Stomach (tissue), 4 donors: Measurements from ENCODE around the gene PVR.

Experiments
- EP300 ChIP-seq: sonication (generic); formaldehyde crosslinking; IDR thresholded peaks from one replicate; pipeline ENCODE4 v1.6.1; 2017; ENCODE audit warnings: antibody characterized with exemption
- POLR2A ChIP-seq, 4 donors: fragments of 450-650 bp; IDR thresholded peaks; one replicate each; pipeline ENCODE4 v1.6.1; 2016; ENCODE audit warnings: antibody characterized with exemption in 4 of 4, control low read depth in 2 of 4, mild to moderate bottlenecking in 1 of 4, moderate library complexity in 1 of 4
- POLR2AphosphoS5 ChIP-seq, 3 donors: sonication (generic); formaldehyde crosslinking; IDR thresholded peaks; one replicate each; pipeline ENCODE4 v1.6.1; 2016; ENCODE audit warnings: antibody characterized with exemption in 3 of 3
- TF ChIP-seq, protein P1 (sequence below), 7 experiments: fragments of 450-650 bp in 4 of 7; fragments of 200-600 bp in 3 of 7; sonication (generic) in 3 of 7; IDR thresholded peaks; one replicate each; pipeline ENCODE4 v1.5.1; 2016 to 2019; ENCODE audit warnings: antibody characterized with exemption in 7 of 7, control low read depth in 2 of 7, mild to moderate bottlenecking in 1 of 7

DNA sequence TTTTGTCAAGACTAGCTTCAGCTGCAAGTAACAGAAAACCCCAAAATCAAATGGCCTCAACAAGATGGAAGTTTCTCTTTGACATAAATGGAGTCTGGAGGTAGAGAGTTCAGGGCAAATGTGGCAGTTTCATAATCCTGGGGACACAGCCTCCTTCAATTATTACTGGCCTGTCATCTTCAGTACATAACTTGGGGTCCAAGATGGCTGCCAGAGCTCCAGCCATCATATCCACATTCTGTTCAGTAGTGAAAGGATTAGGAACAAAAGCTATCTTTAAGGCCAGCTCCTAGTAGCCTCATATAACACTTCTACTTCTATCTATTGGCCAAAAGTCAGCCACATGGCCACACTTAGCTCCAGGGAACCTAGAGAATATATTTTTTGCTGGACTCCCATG lies 45.4 kb upstream of the PVR start:
- no peak for TF ChIP-seq POLR2AphosphoS5 (IDR thresholded peaks at IDR 0.05)
- TF ChIP-seq, protein P1, sequence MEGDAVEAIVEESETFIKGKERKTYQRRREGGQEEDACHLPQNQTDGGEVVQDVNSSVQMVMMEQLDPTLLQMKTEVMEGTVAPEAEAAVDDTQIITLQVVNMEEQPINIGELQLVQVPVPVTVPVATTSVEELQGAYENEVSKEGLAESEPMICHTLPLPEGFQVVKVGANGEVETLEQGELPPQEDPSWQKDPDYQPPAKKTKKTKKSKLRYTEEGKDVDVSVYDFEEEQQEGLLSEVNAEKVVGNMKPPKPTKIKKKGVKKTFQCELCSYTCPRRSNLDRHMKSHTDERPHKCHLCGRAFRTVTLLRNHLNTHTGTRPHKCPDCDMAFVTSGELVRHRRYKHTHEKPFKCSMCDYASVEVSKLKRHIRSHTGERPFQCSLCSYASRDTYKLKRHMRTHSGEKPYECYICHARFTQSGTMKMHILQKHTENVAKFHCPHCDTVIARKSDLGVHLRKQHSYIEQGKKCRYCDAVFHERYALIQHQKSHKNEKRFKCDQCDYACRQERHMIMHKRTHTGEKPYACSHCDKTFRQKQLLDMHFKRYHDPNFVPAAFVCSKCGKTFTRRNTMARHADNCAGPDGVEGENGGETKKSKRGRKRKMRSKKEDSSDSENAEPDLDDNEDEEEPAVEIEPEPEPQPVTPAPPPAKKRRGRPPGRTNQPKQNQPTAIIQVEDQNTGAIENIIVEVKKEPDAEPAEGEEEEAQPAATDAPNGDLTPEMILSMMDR (IDR thresholded peaks at IDR 0.05) = no peak
- no peak for TF ChIP-seq POLR2A (IDR thresholded peaks at IDR 0.05)
- no peak for TF ChIP-seq EP300
